Vagina (tissue), 2 donors: ENCODE results near the gene AP4B1. TPM values are rescaled to one million over a fixed set of nuclear protein-coding genes. Genes with fewer than 3 reads are reported as not detected.

Source experiments
- DNase-seq, 2 donors: peaks; one replicate each; pipeline ENCODE4 v3.0.0-alpha.2; 2017; ENCODE audit errors: extremely low spot score in 2 of 2
- H3K27ac ChIP-seq: fragments of 200-600 bp; sonication (generic); one replicate; pipeline ENCODE4 v1.5.1; 2019
- H3K27me3 ChIP-seq: fragments of 200-600 bp; sonication (generic); one replicate; pipeline ENCODE4 v1.5.1; 2019
- H3K36me3 ChIP-seq, 2 donors: fragments of 200-600 bp; sonication (generic); one replicate each; pipeline ENCODE4 v1.5.1; 2017 to 2019
- H3K4me1 ChIP-seq: fragments of 200-600 bp; sonication (generic); one replicate; pipeline ENCODE4 v1.5.1; 2019
- H3K4me3 ChIP-seq, 2 donors: fragments of 200-600 bp; sonication (generic); 1 replicate in 1 of 2; 2 replicates in 1 of 2; pipeline ENCODE4 v1.5.1; 2016 to 2019
- H3K9me3 ChIP-seq: fragments of 200-600 bp; sonication (generic); one replicate; pipeline ENCODE4 v1.5.1; 2019
- CTCF ChIP-seq, 3 experiments: fragments of 450-650 bp in 2 of 3; fragments of 200-600 bp in 1 of 3; sonication (generic) in 1 of 3; IDR thresholded peaks; one replicate each; pipeline ENCODE4 v1.5.1; 2017 to 2019; ENCODE audit warnings: antibody characterized with exemption in 3 of 3, mild to moderate bottlenecking in 2 of 3, moderate library complexity in 2 of 3
- POLR2A ChIP-seq, 2 donors: fragments of 450-650 bp; IDR thresholded peaks; one replicate each; pipeline ENCODE4 v1.6.1; 2017; ENCODE audit warnings: antibody characterized with exemption in 2 of 2, mild to moderate bottlenecking in 2 of 2, moderate library complexity in 2 of 2
- POLR2AphosphoS5 ChIP-seq, 2 donors: sonication (generic); formaldehyde crosslinking; IDR thresholded peaks; one replicate each; pipeline ENCODE4 v1.9.0; 2017; ENCODE audit warnings: antibody characterized with exemption in 2 of 2, mild to moderate bottlenecking in 2 of 2, low read depth in 1 of 2; ENCODE audit not compliant: insufficient read depth in 1 of 2
- intact Hi-C: fragments of 100-400 bp; cut with DNase I; formaldehyde crosslinking; loops from one replicate; pipeline ENCODE4 v1.15.1; 2023
- total RNA-seq: library from RNA; depleted of rRNA; stranded (reverse); fragments of >200 nt; gene quantifications from one replicate; pipeline ENCODE4 v1.2.3, GENCODE V29; 2016

The AP4B1 gene
- total RNA-seq, 1 donor from 2014 or later: 6.9 TPM

- Histone ChIP-seq H3K27me3 (no peaks in the 10 kb centered on the region), H3K4me1 (no peaks in the 10 kb centered on the region), H3K27ac (no peak overlapping the region), H3K9me3 (no peaks in the 10 kb centered on the region), H3K4me3 (no peak overlapping the region), H3K36me3 (no peaks in the 10 kb centered on the region)
- TF ChIP-seq POLR2A (IDR thresholded peaks at IDR 0.05): no peak
- TF ChIP-seq CTCF (IDR thresholded peaks at IDR 0.05): no peak
- no peak for TF ChIP-seq POLR2AphosphoS5 (IDR thresholded peaks at IDR 0.05; ENCODE audit: insufficient read depth in 1 of 2, low read depth in 1 of 2)
- intact Hi-C loops: no loop called here
- no peak for DNase-seq
These were observed 30.4 kb downstream of the AP4B1 start for GRCh38 chr1:113874012-113874879.

- intact Hi-C loops: no loop called here
- H3K27ac ChIP-seq: peak overlapping the region; percentile 2
- no peaks in the 10 kb centered on the region for H3K9me3 ChIP-seq
- no peak overlapping the region for H3K4me3 ChIP-seq
- DNase-seq: no peak
- no peaks in the 10 kb centered on the region for H3K36me3 ChIP-seq
- no peaks in the 10 kb centered on the region for H3K27me3 ChIP-seq
- TF ChIP-seq CTCF (IDR thresholded peaks at IDR 0.05) (no peak), POLR2A (IDR thresholded peaks at IDR 0.05) (no peak), POLR2AphosphoS5 (IDR thresholded peaks at IDR 0.05; ENCODE audit: insufficient read depth in 1 of 2, low read depth in 1 of 2) (no peak)
- H3K4me1 ChIP-seq: no peaks in the 10 kb centered on the region
These were observed 32.2 kb downstream of the AP4B1 start for GRCh38 chr1:113872219-113872935.

- H3K4me1 ChIP-seq: no peaks in the 10 kb centered on the region
- H3K36me3 ChIP-seq: no peaks in the 10 kb centered on the region
- no peak for DNase-seq
- TF ChIP-seq CTCF (IDR thresholded peaks at IDR 0.05) (no peak), POLR2A (IDR thresholded peaks at IDR 0.05) (peak in 1 of 2 donors; percentile 26), POLR2AphosphoS5 (IDR thresholded peaks at IDR 0.05; ENCODE audit: insufficient read depth in 1 of 2, low read depth in 1 of 2) (no peak)
- no peaks in the 10 kb centered on the region for H3K27me3 ChIP-seq
- intact Hi-C loops: no loop called here
- peak within 1 kb of the TSS in 1 of 2 donors; percentile 4 for H3K4me3 ChIP-seq
- peak within 1 kb of the TSS; percentile 2 for H3K27ac ChIP-seq
- no peaks in the 10 kb centered on the region for H3K9me3 ChIP-seq
These were observed 32.9 kb downstream of the AP4B1 start, which contains the start of gene PTPN22 for GRCh38 chr1:113871597-113872113. Gene PTPN22, minus strand, starts transcription at chr1:113871712.

GRCh38 chr1:113870778-113871177 is 33.8 kb downstream of the AP4B1 start:
- no peak for DNase-seq
- Histone ChIP-seq H3K4me1 (no peaks in the 10 kb centered on the region), H3K36me3 (no peaks in the 10 kb centered on the region), H3K4me3 (peak overlapping the region in 1 of 2 donors; percentile 4), H3K27me3 (no peaks in the 10 kb centered on the region), H3K9me3 (no peaks in the 10 kb centered on the region), H3K27ac (peak overlapping the region; percentile 1)
- no peak for TF ChIP-seq POLR2A (IDR thresholded peaks at IDR 0.05)
- TF ChIP-seq CTCF (IDR thresholded peaks at IDR 0.05): no peak
- no peak for TF ChIP-seq POLR2AphosphoS5 (IDR thresholded peaks at IDR 0.05; ENCODE audit: insufficient read depth in 1 of 2, low read depth in 1 of 2)
- intact Hi-C loops: no loop called here
